SK-N-SH (cell line): ENCODE data around the gene USP51. TPM values are rescaled to one million over a fixed set of nuclear protein-coding genes. Genes with fewer than 3 reads are reported as not detected.
"Not testable (repeated sequence)": the region's sequence is repeated elsewhere in the genome, so short reads cannot be mapped to it uniquely, and the experiment has no call there.

Experiments used
- CTCF ChIA-PET: fragments of 300-600, 350-600 bp; formaldehyde crosslinking; extraction: SDS; loops from one replicate; lab custom pipeline; 2021; lab: Yijun Ruan, JAX
- POLR2A ChIA-PET: fragments of 350-600 bp; sonication (Branson Sonifier 250); formaldehyde crosslinking; extraction: SDS; loops from one replicate; lab custom pipeline; 2020; ENCODE audit warnings: antibody characterized with exemption, inconsistent platforms; lab: Yijun Ruan, JAX
- DNase-seq: peaks from one replicate; pipeline ENCODE4 v3.0.0; 2012
- H2AFZ ChIP-seq: fragments of 200-600 bp; sonication (generic); 2 replicates; pipeline ENCODE4 v1.8.1; 2016; ENCODE audit warnings: antibody characterized with exemption, mild to moderate bottlenecking, low read depth
- H3F3A ChIP-seq: fragments of 200-600 bp; sonication (generic); replicated peaks from 2 replicates; pipeline ENCODE3; 2016; ENCODE audit warnings: antibody characterized with exemption, mild to moderate bottlenecking; ENCODE audit not compliant: insufficient read depth
- H3K27ac ChIP-seq, 2 experiments: fragments of 200-500 bp in 1 of 2; fragments of 200-600 bp in 1 of 2; sonication (Bioruptor generic) in 1 of 2; sonication (generic), shearing (Covaris generic) in 1 of 2; 2 replicates each; pipeline versions ENCODE4 v1.5.1 to v1.6.1; 2014 to 2016; ENCODE audit warnings: low read depth in 2 of 2, inconsistent platforms in 1 of 2, low read length in 1 of 2, mild to moderate bottlenecking in 1 of 2, mixed read lengths in 1 of 2
- H3K27me3 ChIP-seq: fragments of 200-600 bp; sonication (generic), shearing (Covaris generic); 2 replicates; pipeline ENCODE4 v1.6.1; 2016; ENCODE audit warnings: mixed run types; ENCODE audit not compliant: insufficient read depth
- H3K36me3 ChIP-seq, 2 experiments: fragments of 200-500 bp in 1 of 2; fragments of 200-600 bp in 1 of 2; sonication (Bioruptor generic) in 1 of 2; sonication (generic) in 1 of 2; replicated peaks in 1 of 2; 2 replicates each; pipeline versions ENCODE3 to v1.5.1; 2014 to 2016; ENCODE audit warnings: low read length in 1 of 2, mild to moderate bottlenecking in 1 of 2; ENCODE audit not compliant: insufficient read depth in 2 of 2, control insufficient read depth in 1 of 2
- H3K4me1 ChIP-seq, 2 experiments: fragments of 200-500 bp in 1 of 2; fragments of 200-600 bp in 1 of 2; sonication (Bioruptor generic) in 1 of 2; sonication (generic), shearing (Covaris generic) in 1 of 2; 2 replicates each; pipeline versions ENCODE4 v1.5.1 to v1.6.1; 2014 to 2016; ENCODE audit warnings: low read depth in 1 of 2, low read length in 1 of 2, mixed run types in 1 of 2; ENCODE audit not compliant: insufficient read depth in 2 of 2, control insufficient read depth in 1 of 2
- H3K4me2 ChIP-seq: fragments of 200-600 bp; sonication (generic), shearing (Covaris generic); 2 replicates; pipeline ENCODE4 v1.6.1; 2017; ENCODE audit warnings: mixed run types
- H3K4me3 ChIP-seq, 2 experiments: fragments of 200-500 bp in 1 of 2; fragments of 200-600 bp in 1 of 2; sonication (Bioruptor generic) in 1 of 2; sonication (generic), shearing (Covaris generic) in 1 of 2; 2 replicates each; pipeline versions ENCODE4 v1.5.1 to v1.8.1; 2014 to 2016; ENCODE audit warnings: low read depth in 2 of 2, inconsistent platforms in 1 of 2, low read length in 1 of 2, mild to moderate bottlenecking in 1 of 2, mixed read lengths in 1 of 2, moderate library complexity in 1 of 2
- H3K79me2 ChIP-seq: fragments of 200-600 bp; sonication (generic); 2 replicates; pipeline ENCODE4 v1.8.1; 2017; ENCODE audit warnings: mild to moderate bottlenecking; ENCODE audit not compliant: insufficient read depth
- H3K9ac ChIP-seq: fragments of 200-600 bp; sonication (generic); 2 replicates; pipeline ENCODE4 v1.6.1; 2017; ENCODE audit warnings: mixed run types
- H3K9me2 ChIP-seq: fragments of 200-600 bp; sonication (generic); 2 replicates; pipeline ENCODE4 v1.6.1; 2017; ENCODE audit warnings: mixed run types
- H3K9me3 ChIP-seq: fragments of 200-600 bp; sonication (generic); 2 replicates; pipeline ENCODE4 v1.6.1; 2017; ENCODE audit warnings: mixed run types, mild to moderate bottlenecking, moderate library complexity
- H4K20me1 ChIP-seq: fragments of 200-600 bp; sonication (generic); 2 replicates; pipeline ENCODE4 v1.6.1; 2017; ENCODE audit warnings: mild to moderate bottlenecking, mixed run types; ENCODE audit not compliant: insufficient read depth
- WGBS: methylation state at CpG from one replicate; pipeline ENCODE4 v1.1.6; 2017; ENCODE audit warnings: low lambda C conversion rate; 5-methylcytosine and 5-hydroxymethylcytosine counted together
- polyA plus RNA-seq, 3 experiments: library from polyadenylated mRNA; depleted of rRNA; stranded (reverse); fragments of >200 nt; gene quantifications; 2 replicates each; pipeline ENCODE4 v1.2.3, GENCODE V29; 2012

USP51 gene
- polyA plus RNA-seq, 1 of the 3 experiments (the other 2 are of a cell fraction), result 0.36 TPM

DNA sequence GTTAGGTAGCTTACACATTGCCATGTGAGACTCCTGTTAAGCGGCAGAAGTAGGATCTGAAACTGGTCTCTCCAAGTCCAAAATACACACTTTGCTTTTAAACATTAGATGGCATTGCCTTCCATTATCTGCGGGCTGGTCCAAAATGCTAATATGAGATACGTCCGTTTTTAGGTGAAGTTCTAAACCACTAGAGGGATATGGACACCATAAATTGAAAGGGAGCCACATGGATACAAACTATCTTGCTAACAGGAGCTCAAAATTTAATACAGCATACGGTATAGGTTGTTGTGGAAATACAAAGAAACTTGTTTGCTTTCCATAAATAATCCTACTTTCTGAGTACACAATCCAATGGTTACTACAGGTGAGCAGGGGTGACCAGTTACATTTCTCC is 23.9 kb downstream of the USP51 start:
- H2AFZ ChIP-seq, H3K4me3 ChIP-seq, H3K9me2 ChIP-seq, DNase-seq, H3K9ac ChIP-seq, H3K9me3 ChIP-seq, CTCF ChIA-PET, H3K27ac ChIP-seq, H3K4me2 ChIP-seq, H3K36me3 ChIP-seq, H3K4me1 ChIP-seq, H3K27me3 ChIP-seq, H4K20me1 ChIP-seq, POLR2A ChIA-PET, H3F3A ChIP-seq, H3K79me2 ChIP-seq: not testable (repeated sequence)
- no CpG with 5 or more reads among the region's 5 CpGs for WGBS

DNA sequence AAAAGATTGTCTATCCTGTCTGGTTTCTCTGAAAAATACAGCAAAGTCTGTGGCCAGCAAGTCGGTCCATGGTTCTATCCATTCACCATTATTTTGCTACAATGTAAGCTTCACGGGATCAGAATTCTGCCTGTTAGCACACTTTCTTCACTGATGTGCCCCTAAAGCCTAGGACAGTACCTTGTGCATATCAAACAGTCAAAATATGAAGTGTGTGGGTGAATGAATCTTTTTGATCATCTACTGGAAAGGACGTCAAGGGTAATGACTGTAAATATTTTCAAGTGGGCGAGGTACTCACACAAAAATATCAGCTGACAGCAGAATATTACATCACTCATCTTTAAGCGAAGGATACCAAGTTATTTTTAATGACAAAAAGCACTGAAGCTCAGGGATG is 24.5 kb downstream of the USP51 start:
- H3K27ac ChIP-seq, H3F3A ChIP-seq, POLR2A ChIA-PET, H3K79me2 ChIP-seq, H3K9me3 ChIP-seq, DNase-seq, H3K4me3 ChIP-seq, H3K9me2 ChIP-seq, CTCF ChIA-PET, H3K4me2 ChIP-seq, H2AFZ ChIP-seq, H3K36me3 ChIP-seq, H4K20me1 ChIP-seq, H3K9ac ChIP-seq, H3K4me1 ChIP-seq, H3K27me3 ChIP-seq: not testable (repeated sequence)
- WGBS, result no CpG with 5 or more reads among the region's 5 CpGs

DNA sequence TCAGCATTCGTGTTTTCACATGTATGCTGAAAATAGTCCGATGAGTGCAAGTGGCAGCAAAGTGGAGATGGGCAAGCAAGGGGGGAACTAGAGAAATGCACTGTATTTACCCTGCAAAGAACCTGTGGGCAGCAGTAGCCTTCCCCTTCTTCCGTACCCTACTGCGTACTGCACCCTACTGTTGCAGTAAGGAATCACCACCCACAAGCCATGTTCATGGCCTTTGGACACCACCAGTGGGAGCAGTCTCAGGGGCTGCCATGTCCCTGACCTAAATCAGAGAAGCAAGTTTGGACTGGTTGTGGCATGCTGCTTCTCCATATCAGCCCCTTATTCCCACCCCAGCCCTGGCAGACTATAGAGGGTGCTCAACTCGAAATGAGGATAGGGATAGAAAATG is 25.6 kb downstream of the USP51 start:
- H3K79me2 ChIP-seq, H2AFZ ChIP-seq, H4K20me1 ChIP-seq, CTCF ChIA-PET, H3K27me3 ChIP-seq, H3K9me3 ChIP-seq, H3K27ac ChIP-seq, H3K9me2 ChIP-seq, H3K4me2 ChIP-seq, H3K36me3 ChIP-seq, H3K4me3 ChIP-seq, H3F3A ChIP-seq, H3K9ac ChIP-seq, POLR2A ChIA-PET, DNase-seq, H3K4me1 ChIP-seq: not testable (repeated sequence)
- WGBS, result no CpG with 5 or more reads among the region's 5 CpGs

DNA sequence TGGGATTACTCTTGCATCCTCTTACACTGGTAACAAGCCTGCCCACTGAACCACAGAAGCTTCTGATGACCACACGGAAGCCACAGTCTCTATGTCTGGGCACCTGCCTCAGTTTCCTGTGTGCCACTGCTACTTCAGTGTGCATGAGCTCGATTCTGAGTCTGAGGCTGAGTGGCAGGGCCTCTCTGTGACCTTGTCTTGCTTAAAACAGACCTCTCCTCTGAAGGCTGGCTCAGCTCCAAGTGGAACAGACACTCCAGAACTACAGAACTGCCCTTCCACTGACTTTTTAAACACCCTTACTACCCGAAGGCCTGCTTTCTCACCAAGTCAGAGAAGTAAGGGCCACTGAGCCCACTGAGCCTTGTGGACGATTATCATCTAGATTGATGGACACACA is 29.7 kb downstream of the USP51 start:
- POLR2A ChIA-PET, H3K9me3 ChIP-seq, H3K4me1 ChIP-seq, DNase-seq, H3F3A ChIP-seq, H3K79me2 ChIP-seq, H3K4me3 ChIP-seq, H2AFZ ChIP-seq, H3K9ac ChIP-seq, H3K4me2 ChIP-seq, H3K27ac ChIP-seq, H4K20me1 ChIP-seq, CTCF ChIA-PET, H3K27me3 ChIP-seq, H3K9me2 ChIP-seq, H3K36me3 ChIP-seq: not testable (repeated sequence)
- WGBS, result no CpG with 5 or more reads among the region's 4 CpGs

DNA sequence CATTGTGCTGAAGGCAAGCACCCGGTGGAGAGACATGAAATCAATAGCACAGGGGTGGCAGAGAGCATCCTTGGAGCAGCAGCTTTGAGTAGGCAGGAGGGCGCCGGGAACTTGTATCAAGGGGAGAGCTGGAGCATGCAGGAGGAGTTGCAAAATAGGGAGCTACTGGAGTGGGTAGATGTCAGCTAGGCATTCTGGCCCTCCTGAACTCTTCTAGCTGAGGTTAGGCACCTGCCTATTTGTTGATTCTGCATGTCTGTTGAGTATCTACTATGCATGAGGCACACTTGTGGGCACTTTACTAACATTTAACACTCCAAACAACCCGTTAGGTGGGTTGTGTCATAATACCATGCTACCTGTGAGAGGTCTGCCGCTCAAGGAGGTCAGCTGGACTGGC is 30.2 kb downstream of the USP51 start:
- H3K4me2 ChIP-seq, H3K9me2 ChIP-seq, H3K27ac ChIP-seq, DNase-seq, POLR2A ChIA-PET, H3K9ac ChIP-seq, H3K4me3 ChIP-seq, H4K20me1 ChIP-seq, H3K4me1 ChIP-seq, CTCF ChIA-PET, H3F3A ChIP-seq, H3K27me3 ChIP-seq, H3K9me3 ChIP-seq, H2AFZ ChIP-seq, H3K79me2 ChIP-seq, H3K36me3 ChIP-seq: not testable (repeated sequence)
- no CpG with 5 or more reads among the region's 5 CpGs for WGBS

DNA sequence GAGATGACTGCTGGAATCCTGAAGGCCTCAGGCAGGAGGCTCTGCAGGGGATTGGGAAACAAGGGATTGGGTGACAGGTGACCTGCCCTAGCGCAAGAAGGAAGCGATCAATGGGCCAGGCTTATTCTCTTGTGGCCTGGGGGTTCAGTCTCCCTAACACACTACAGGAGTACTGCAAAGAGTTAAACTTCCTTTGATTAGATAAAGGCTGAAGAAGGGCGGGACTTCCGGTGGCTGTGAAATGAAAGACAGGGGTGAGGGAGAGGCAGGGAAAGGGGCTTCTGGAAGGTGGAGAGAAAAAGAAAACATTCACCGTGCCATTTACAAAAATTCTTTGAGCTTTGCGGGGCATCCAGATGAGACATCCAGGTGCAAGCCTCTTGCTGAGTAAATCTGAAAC is 33.9 kb downstream of the USP51 start:
- H3K36me3 ChIP-seq, H3K4me3 ChIP-seq, H3K4me1 ChIP-seq, H3K79me2 ChIP-seq, CTCF ChIA-PET, DNase-seq, H3K27me3 ChIP-seq, POLR2A ChIA-PET, H2AFZ ChIP-seq, H3F3A ChIP-seq, H3K9me3 ChIP-seq, H3K27ac ChIP-seq, H3K4me2 ChIP-seq, H3K9me2 ChIP-seq, H4K20me1 ChIP-seq, H3K9ac ChIP-seq: not testable (repeated sequence)
- WGBS, result no CpG with 5 or more reads among the region's 6 CpGs
